Measurements from ENCODE around the gene TMEM61.

DNA sequence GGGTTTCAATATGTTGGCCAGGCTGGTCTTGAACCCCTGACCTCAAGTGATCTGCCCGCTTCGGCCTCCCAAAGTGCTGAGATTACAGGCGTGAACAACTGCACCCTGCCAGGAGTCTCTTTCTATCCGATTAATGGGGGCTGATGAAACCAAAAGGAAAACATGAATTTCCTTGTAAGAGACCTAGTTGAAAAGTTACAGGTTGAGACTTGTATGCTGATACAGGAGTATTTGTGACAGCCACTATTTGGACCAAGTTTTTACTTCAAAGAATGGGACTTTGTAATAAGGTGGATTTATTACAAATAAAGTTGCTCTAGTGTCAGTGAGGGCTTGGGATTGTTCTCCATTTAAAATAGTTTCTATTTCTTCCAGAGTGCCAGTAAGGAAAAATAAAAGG, 43.6 kb upstream of the TMEM61 start:
- no peak for TF ChIP-seq POLR2A (IDR thresholded peaks at IDR 0.05)
- TF ChIP-seq, protein P1, sequence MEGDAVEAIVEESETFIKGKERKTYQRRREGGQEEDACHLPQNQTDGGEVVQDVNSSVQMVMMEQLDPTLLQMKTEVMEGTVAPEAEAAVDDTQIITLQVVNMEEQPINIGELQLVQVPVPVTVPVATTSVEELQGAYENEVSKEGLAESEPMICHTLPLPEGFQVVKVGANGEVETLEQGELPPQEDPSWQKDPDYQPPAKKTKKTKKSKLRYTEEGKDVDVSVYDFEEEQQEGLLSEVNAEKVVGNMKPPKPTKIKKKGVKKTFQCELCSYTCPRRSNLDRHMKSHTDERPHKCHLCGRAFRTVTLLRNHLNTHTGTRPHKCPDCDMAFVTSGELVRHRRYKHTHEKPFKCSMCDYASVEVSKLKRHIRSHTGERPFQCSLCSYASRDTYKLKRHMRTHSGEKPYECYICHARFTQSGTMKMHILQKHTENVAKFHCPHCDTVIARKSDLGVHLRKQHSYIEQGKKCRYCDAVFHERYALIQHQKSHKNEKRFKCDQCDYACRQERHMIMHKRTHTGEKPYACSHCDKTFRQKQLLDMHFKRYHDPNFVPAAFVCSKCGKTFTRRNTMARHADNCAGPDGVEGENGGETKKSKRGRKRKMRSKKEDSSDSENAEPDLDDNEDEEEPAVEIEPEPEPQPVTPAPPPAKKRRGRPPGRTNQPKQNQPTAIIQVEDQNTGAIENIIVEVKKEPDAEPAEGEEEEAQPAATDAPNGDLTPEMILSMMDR (IDR thresholded peaks at IDR 0.05), result no peak
